Omental fat pad (tissue), 4 donors: Measurements from ENCODE around the gene PTPN4. TPM values are rescaled to one million over a fixed set of nuclear protein-coding genes. Genes with fewer than 3 reads are reported as not detected.

Source experiments
- ATAC-seq: fragments of 150-250 bp; one replicate; pipeline ENCODE4 v1.9.1; 2016; ENCODE audit warnings: mild to moderate bottlenecking, moderate library complexity; ENCODE audit not compliant: low FRiP score
- DNase-seq: peaks from one replicate; pipeline ENCODE4 v3.0.0-alpha.2; 2019; ENCODE audit warnings: low spot score
- total RNA-seq, 4 donors: library from RNA; depleted of rRNA; stranded (reverse); fragments of >200 nt; gene quantifications; one replicate each; pipeline ENCODE4 v1.1.0, GENCODE V29; 2016
- TF ChIP-seq, protein P1 (sequence below), 3 donors: fragments of 450-650 bp; IDR thresholded peaks; one replicate each; pipeline ENCODE4 v1.5.1; 2016 to 2017; ENCODE audit warnings: antibody characterized with exemption in 3 of 3, mild to moderate bottlenecking in 3 of 3, moderate library complexity in 2 of 3

The PTPN4 gene
- total RNA-seq, 4 donors from 2014 or later, result 20.2 to 41.0 (median 30.5) TPM

DNA sequence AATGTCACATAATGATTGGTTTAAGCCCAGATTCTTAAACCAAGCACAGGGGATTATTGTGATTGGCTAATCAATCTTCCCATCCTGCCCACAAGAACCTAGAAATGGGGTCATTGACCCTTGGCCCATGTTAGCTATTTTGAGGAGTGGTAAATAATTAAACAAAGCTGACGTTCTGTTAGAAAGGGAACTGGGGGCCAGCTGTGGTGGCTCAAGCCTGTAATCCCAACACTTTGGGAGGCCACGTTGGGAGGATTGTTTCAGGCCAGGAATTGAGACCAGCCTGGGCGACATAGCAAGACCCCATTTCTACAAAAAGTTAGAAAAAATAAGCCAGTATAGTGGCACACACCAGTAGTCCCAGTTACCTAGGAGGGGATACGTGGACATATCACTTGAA, 37.8 kb upstream of the PTPN4 start:
- TF ChIP-seq, protein P1, sequence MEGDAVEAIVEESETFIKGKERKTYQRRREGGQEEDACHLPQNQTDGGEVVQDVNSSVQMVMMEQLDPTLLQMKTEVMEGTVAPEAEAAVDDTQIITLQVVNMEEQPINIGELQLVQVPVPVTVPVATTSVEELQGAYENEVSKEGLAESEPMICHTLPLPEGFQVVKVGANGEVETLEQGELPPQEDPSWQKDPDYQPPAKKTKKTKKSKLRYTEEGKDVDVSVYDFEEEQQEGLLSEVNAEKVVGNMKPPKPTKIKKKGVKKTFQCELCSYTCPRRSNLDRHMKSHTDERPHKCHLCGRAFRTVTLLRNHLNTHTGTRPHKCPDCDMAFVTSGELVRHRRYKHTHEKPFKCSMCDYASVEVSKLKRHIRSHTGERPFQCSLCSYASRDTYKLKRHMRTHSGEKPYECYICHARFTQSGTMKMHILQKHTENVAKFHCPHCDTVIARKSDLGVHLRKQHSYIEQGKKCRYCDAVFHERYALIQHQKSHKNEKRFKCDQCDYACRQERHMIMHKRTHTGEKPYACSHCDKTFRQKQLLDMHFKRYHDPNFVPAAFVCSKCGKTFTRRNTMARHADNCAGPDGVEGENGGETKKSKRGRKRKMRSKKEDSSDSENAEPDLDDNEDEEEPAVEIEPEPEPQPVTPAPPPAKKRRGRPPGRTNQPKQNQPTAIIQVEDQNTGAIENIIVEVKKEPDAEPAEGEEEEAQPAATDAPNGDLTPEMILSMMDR (IDR thresholded peaks at IDR 0.05), result no peak
- DNase-seq (no peak), ATAC-seq (no peak)

DNA sequence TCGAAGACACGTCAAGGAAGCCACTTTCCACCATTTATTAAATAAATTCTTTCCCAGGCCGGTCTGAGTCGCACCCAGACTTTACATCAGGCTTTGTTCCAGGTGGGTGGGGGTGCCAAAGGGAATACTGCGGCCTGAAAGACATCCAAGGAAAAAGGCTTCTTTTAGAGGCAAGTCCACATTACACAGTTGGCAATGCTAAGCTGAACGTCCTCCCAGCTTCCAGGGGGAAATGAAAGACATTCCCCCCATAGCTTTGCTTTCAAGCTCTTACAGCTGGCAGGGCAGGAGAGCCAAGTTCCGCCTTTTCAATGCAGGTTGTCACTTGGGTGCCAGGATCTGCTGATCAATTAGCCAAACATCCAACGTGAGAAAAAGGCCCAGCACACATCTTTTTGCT, 36.5 kb upstream of the PTPN4 start:
- DNase-seq (no peak), ATAC-seq (no peak)
- TF ChIP-seq, protein P1 (IDR thresholded peaks at IDR 0.05), result no peak

DNA sequence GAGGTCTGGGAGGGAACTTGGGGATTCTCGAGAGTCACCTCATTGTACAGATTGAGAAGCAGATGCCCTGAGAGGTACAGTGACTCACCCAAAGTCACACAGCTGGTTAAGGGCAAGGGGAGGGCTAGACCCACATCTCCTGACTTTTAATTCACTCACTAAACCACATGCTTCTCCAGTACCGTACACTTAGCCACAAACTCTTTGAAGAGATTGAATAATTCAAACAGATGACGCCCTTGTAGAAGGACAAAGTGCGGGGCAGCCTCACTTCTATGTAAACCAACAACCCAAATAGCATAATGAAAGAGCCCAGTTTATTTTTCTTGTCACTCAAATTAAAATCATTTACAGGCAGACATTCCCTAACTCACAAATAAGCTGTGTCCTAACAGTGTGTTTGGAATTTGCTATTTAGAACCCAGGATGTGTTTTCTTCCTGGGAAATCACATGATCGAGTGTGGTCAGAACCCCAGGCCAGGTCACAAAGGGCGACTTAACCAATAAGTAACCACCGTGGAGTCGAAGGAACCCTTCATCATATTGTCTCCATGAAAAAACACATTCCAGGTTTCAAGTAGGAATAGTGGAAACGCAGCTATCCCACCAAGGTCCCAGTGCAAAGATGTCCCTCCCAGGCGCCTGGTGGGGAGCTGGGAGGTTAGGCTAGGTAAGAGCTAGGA, 35.8 kb upstream of the PTPN4 start:
- no peak for DNase-seq
- ATAC-seq, result no peak
- TF ChIP-seq, protein P1 (IDR thresholded peaks at IDR 0.05), result no peak

DNA sequence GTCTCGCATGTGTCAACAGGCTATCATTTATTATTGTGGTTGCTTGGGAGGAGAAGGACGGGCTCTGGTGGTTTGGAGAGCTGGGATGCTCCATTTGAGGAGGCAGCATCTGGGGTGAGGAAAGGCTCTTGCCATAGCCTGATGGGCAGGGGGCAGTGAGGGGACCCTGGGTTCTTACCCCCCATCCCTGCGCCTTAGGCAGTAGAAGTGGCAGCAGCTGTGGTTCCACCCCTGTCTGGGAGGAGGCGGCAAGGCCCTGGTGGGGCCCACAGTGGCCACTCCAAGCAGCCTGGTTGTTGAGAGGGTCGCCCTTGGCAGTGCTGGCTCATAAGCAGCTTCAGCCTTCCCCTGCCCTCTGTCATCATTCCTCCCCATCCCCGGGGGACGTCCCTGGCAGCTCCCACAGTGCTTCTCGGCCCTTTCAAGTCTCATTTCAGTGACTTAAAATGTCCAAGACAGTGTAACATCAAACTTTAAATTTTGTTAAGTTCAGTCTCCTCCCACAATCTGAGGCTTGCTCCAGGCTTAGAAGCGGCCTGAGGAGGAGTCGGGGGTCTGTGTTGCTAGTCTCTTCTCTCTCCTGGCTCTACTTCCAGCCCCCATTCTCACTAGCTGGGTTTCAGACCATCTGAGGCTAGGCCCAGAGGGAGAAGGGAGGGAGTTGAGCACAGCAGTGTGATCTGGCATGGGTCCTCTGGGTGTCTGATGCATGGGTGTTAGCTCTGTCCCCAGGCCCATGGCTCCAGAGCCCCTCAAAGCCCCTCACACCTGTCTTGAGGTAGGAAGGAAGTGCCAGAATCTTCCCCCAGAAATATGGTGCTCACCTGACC, 34.9 kb upstream of the PTPN4 start:
- TF ChIP-seq, protein P1 (IDR thresholded peaks at IDR 0.05), result no peak
- DNase-seq, result no peak
- no peak for ATAC-seq

DNA sequence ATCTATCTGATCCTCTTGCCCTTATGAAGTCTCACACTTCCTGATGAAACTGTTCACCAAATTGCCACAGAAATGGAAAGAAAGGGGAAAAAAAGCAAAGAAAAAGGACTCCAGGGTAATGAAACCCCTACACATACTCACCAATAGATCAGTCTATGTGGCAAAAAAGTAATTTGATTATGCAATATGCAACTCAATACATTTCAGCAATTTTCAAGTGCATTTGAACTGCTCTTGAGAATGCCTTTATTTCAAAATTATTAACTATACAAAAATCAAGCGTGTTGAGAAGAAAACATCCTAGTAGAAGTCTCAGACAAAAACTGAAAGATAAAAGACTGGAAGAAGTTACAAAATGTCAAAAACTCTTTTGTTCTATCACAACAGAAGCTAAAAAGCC, 32.2 kb upstream of the PTPN4 start:
- TF ChIP-seq, protein P1 (IDR thresholded peaks at IDR 0.05), result no peak
- no peak for DNase-seq
- ATAC-seq, result no peak

DNA sequence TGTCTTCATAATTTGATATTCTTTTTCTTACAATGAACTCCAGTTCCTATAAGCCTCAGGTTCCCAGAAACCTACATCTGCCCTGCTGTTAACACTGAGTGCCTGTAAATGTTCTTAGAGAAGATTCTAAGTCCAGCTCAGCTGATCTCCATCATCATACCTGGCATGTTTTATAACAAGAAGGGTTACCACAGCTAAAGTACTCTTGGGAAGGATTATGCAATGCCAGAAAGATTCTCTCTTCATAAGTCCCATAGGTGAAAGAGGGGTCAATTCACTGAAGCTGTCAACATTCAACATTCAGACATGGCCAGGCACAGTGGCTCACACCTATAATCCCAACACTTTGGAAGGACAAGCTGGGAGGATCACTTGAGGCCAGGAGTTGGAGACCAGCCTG, 31.3 kb upstream of the PTPN4 start:
- ATAC-seq, result no peak
- no peak for DNase-seq

More for the DNA sequence above, 31.3 kb upstream of the PTPN4 start:
- TF ChIP-seq, protein P1 (IDR thresholded peaks at IDR 0.05), result no peak
